IPS-20b (cell line): Measurements from ENCODE around the gene COX4I1.

Experiments
- H3K27ac ChIP-seq: one replicate; pipeline ENCODE4 v1.5.1; 2013; ENCODE audit warnings: low read length
- H3K27me3 ChIP-seq: 2 replicates; pipeline ENCODE4 v1.6.1; 2013; ENCODE audit warnings: mild to moderate bottlenecking, low read length, inconsistent platforms; ENCODE audit not compliant: insufficient read depth
- H3K36me3 ChIP-seq: 2 replicates; pipeline ENCODE4 v1.6.1; 2013; ENCODE audit warnings: low read depth, mild to moderate bottlenecking, inconsistent platforms, low read length, moderate library complexity; ENCODE audit not compliant: insufficient read depth
- H3K4me1 ChIP-seq: 2 replicates; pipeline ENCODE4 v1.6.1; 2013; ENCODE audit warnings: mild to moderate bottlenecking, control low read depth, inconsistent platforms, low read length, moderate library complexity; ENCODE audit not compliant: insufficient read depth
- H3K4me3 ChIP-seq: 2 replicates; pipeline ENCODE4 v1.5.1; 2013; ENCODE audit warnings: mild to moderate bottlenecking, low read length, inconsistent platforms
- H3K9ac ChIP-seq: 2 replicates; pipeline ENCODE4 v1.6.1; 2013; ENCODE audit warnings: low read depth, mild to moderate bottlenecking, inconsistent platforms, low read length, moderate library complexity
- H3K9me3 ChIP-seq: 2 replicates; pipeline ENCODE4 v1.6.1; 2013; ENCODE audit warnings: mild to moderate bottlenecking, low read depth, low read length, inconsistent platforms; ENCODE audit not compliant: insufficient read depth

Gene COX4I1

GRCh38 chr16:85838876-85839585 is 39.5 kb downstream of the COX4I1 start:
- Histone ChIP-seq H3K27me3 (no peaks in the 10 kb centered on the region; the same call in 1 of the 2 replicates), H3K36me3 (no peaks in the 10 kb centered on the region), H3K9ac (no peak overlapping the region), H3K9me3 (no peaks in the 10 kb centered on the region), H3K4me1 (no peaks in the 10 kb centered on the region), H3K4me3 (no peak overlapping the region), H3K27ac (no peak overlapping the region)

- H3K27me3 ChIP-seq: no peaks in the 10 kb centered on the region; the same call in 1 of the 2 replicates
- no peak overlapping the region for H3K9ac ChIP-seq
- no peak overlapping the region for H3K27ac ChIP-seq
- H3K4me3 ChIP-seq: no peak overlapping the region
- H3K4me1 ChIP-seq: no peaks in the 10 kb centered on the region
- H3K9me3 ChIP-seq: no peaks in the 10 kb centered on the region
- no peaks in the 10 kb centered on the region for H3K36me3 ChIP-seq
Observed at GRCh38 chr16:85839681-85840240, 40.3 kb downstream of the COX4I1 start.

GRCh38 chr16:85840395-85840794 is 40.9 kb downstream of the COX4I1 start:
- H3K4me1 ChIP-seq: no peaks in the 10 kb centered on the region
- H3K27me3 ChIP-seq: no peaks in the 10 kb centered on the region; the same call in 1 of the 2 replicates
- H3K9ac ChIP-seq: no peak overlapping the region
- no peak overlapping the region for H3K4me3 ChIP-seq
- H3K27ac ChIP-seq: no peak overlapping the region
- no peaks in the 10 kb centered on the region for H3K36me3 ChIP-seq
- H3K9me3 ChIP-seq: no peaks in the 10 kb centered on the region

- no peaks in the 10 kb centered on the region for H3K36me3 ChIP-seq
- H3K4me1 ChIP-seq: no peaks in the 10 kb centered on the region
- H3K9ac ChIP-seq: no peak overlapping the region
- no peak overlapping the region for H3K4me3 ChIP-seq
- H3K9me3 ChIP-seq: no peaks in the 10 kb centered on the region
- no peaks in the 10 kb centered on the region; the same call in 1 of the 2 replicates for H3K27me3 ChIP-seq
- no peak overlapping the region for H3K27ac ChIP-seq
Observed at GRCh38 chr16:85840801-85841200, 41.3 kb downstream of the COX4I1 start.

- Histone ChIP-seq H3K27ac (no peak overlapping the region), H3K4me1 (no peaks in the 10 kb centered on the region), H3K36me3 (no peaks in the 10 kb centered on the region), H3K27me3 (no peaks in the 10 kb centered on the region), H3K9me3 (no peaks in the 10 kb centered on the region), H3K4me3 (no peak overlapping the region), H3K9ac (no peak overlapping the region)
Observed at GRCh38 chr16:85842435-85842834, 42.9 kb downstream of the COX4I1 start.

- no peaks in the 10 kb centered on the region for H3K9me3 ChIP-seq
- H3K36me3 ChIP-seq: no peaks in the 10 kb centered on the region
- no peaks in the 10 kb centered on the region for H3K27me3 ChIP-seq
- no peak overlapping the region for H3K9ac ChIP-seq
- H3K4me1 ChIP-seq: no peaks in the 10 kb centered on the region
- H3K4me3 ChIP-seq: no peak overlapping the region
- no peak overlapping the region for H3K27ac ChIP-seq
Observed at GRCh38 chr16:85842848-85843247, 43.4 kb downstream of the COX4I1 start.

GRCh38 chr16:85843471-85844168 is 44.1 kb downstream of the COX4I1 start:
- no peaks in the 10 kb centered on the region for H3K9me3 ChIP-seq
- no peak overlapping the region for H3K27ac ChIP-seq
- no peaks in the 10 kb centered on the region for H3K4me1 ChIP-seq
- no peaks in the 10 kb centered on the region for H3K27me3 ChIP-seq
- H3K4me3 ChIP-seq: no peak overlapping the region
- no peaks in the 10 kb centered on the region for H3K36me3 ChIP-seq
- no peak overlapping the region for H3K9ac ChIP-seq

GRCh38 chr16:85844169-85844481 is 44.6 kb downstream of the COX4I1 start:
- Histone ChIP-seq H3K9me3 (no peaks in the 10 kb centered on the region), H3K27me3 (no peaks in the 10 kb centered on the region), H3K4me3 (no peak overlapping the region), H3K27ac (no peak overlapping the region), H3K4me1 (no peaks in the 10 kb centered on the region), H3K9ac (no peak overlapping the region), H3K36me3 (no peaks in the 10 kb centered on the region)

GRCh38 chr16:85844786-85845185 is 45.3 kb downstream of the COX4I1 start:
- Histone ChIP-seq H3K27ac (no peak overlapping the region), H3K9ac (no peak overlapping the region), H3K4me3 (no peak overlapping the region), H3K4me1 (no peaks in the 10 kb centered on the region), H3K9me3 (no peaks in the 10 kb centered on the region), H3K27me3 (no peaks in the 10 kb centered on the region), H3K36me3 (no peaks in the 10 kb centered on the region)

- no peak overlapping the region for H3K9ac ChIP-seq
- H3K27ac ChIP-seq: no peak overlapping the region
- no peaks in the 10 kb centered on the region for H3K36me3 ChIP-seq
- H3K27me3 ChIP-seq: no peaks in the 10 kb centered on the region
- H3K4me3 ChIP-seq: no peak overlapping the region
- no peaks in the 10 kb centered on the region for H3K9me3 ChIP-seq
- no peaks in the 10 kb centered on the region for H3K4me1 ChIP-seq
Observed at GRCh38 chr16:85845266-85845665, 45.8 kb downstream of the COX4I1 start.

- Histone ChIP-seq H3K9ac (no peak overlapping the region), H3K9me3 (no peaks in the 10 kb centered on the region), H3K36me3 (no peaks in the 10 kb centered on the region), H3K27ac (no peak overlapping the region), H3K27me3 (no peaks in the 10 kb centered on the region), H3K4me1 (no peaks in the 10 kb centered on the region), H3K4me3 (no peak overlapping the region)
Observed at GRCh38 chr16:85846461-85846860, 47.0 kb downstream of the COX4I1 start.

- Histone ChIP-seq H3K27ac (no peak overlapping the region), H3K36me3 (no peaks in the 10 kb centered on the region), H3K4me3 (no peak overlapping the region), H3K4me1 (no peaks in the 10 kb centered on the region), H3K9ac (no peak overlapping the region), H3K9me3 (no peaks in the 10 kb centered on the region), H3K27me3 (no peaks in the 10 kb centered on the region)
Observed at GRCh38 chr16:85847036-85847435, 47.5 kb downstream of the COX4I1 start.
